ENCODE data around the gene HIP1R.
"Not testable (repeated sequence)": the region's sequence is repeated elsewhere in the genome, so short reads cannot be mapped to it uniquely, and the experiment has no call there.

Gene HIP1R

DNA sequence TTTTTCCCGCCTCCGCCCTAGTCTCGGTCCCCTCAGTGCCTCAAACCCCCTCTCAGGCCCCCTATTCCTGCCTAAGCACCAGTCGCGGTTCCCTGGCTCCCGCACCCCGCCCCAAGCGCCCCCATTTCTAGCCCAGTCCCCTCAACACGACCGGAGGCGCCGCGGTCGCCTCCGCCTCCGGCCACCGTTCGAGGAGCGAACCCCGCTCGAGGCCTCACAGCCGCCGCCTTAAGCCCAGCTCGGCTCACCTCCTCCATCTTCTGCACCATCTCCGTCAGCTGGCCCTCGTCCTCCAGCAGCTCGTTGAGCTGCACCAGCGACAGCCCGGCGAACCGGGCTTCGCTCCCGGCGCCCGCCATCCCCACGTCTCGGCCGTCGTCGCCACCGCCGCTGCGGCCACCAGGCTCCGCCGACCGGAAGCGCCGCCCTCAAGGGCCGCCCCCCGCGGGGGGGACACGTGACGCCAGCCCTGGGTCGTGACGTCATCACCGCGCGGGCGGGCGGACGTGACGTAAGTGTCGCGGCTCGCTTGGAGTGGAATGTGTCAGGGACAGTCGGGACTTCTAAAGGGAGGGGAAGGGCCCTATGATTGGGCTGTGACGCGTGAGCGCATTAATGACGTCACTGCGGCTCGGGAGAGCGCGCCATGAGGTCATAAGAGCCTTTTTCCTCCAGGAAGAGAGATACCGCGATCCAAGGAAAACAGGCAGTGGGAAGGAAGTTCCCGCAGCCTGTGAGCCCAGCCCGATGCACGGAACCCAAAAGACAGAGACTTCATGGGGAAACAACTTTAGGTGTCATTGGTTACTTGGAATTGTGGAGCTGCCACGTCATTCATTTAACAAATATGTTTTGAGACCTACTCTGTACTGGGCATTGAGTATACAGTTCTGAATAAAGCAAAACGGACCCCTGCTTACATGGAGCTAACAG is 60.7 kb downstream of the HIP1R start, which contains the start of gene VPS37B:
Gene VPS37B (minus strand): TSS at position 421 of the 933 bp plus-strand sequence. CDS start 62 bp downstream, at position 359.
- DNase-seq = peak; percentile 90 to 91

DNA sequence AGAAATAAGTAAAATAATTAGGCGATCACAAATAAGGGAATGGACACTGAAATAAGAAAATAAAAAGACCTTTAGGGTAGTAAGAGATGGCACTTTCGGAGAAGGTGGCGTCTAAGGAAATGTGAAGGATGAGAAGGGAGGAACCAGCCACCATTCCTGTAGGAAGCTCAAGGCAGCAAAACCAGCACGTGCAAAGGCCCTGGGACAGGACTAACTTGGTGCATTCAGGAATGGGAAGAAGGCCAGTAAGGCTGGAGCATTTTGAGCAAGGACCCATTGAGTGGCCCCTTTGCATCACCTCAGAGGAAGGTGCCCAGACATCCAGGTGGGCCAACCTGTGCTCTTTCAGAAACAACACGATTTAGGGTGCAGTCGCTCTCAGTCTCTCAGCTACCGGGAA is 61.4 kb downstream of the HIP1R start:
- no peak for DNase-seq

DNA sequence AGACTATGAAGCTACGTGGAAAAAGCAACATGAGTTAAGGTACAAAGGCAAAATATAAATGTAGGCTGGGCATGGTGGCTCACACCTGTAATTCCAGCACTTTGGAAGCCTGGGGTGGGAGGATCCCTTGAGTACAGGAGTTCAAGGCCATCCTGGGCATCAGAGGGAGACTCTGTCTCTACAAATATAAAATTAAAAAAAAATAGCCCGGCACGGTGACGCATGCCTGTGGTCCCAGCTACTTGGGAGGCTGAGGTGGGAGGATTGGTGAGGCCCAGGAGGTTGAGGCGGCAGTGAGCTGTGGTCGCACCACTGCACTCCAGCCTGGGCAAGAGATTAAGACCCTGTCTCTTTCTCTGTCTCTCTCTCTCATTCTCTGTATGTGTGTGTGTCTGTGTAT is 64.6 kb downstream of the HIP1R start:
- no peak for DNase-seq

DNA sequence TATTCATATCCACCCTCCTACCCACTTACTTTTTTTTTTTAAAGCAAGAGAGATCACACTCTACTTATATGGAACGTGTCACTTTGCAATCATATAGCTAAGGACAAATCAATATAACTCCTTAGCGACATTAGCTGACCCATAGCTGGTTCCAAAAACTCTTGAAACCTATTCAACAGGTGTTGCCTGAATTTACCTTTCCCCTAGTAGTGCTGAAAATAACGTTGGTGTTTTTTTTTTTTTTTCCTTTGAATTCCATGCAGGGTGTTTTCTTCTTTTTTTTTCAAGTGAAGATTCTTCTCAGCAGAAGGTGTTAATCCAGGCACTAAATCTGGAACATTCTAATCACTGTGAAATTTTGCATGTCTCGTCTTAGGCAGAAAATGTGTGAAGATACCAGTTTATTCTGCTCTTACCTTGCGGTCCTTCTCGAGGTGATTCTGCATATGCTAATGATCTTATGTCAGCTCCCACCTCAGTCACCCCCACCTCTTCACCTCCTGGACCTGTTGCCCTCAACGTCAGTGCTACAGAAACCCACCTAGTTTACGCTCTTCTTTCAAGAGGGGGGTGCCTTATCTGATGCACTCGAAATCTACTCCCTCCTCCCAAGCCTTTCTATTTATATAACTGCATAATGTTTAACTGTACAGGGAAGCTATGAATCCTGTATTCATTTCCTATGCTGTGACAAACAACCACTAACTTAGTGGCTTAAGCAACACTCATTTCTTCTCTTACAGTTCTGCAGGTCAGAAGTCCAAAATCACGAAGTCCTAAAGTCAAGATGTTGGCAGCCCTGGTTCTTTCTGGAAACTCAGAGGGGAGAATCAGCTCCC is 67.8 kb downstream of the HIP1R start:
- no peak for DNase-seq

DNA sequence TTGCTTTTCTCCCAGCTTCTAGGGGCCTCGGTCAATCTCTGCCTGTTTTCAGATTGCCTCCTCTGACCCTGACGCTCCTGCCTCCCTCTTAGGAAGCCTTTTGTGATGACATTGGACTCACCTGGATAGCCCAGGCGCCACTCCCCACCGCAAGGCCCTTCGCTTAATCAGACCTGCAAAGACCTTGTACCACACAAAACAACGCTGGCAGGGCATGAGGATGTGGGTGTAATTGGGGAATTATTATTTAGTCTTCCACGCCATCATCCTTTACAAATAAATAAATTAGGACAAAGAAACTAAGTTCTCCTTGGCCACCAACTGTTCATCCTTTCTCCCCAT is 68.4 kb downstream of the HIP1R start:
- no peak for DNase-seq

DNA sequence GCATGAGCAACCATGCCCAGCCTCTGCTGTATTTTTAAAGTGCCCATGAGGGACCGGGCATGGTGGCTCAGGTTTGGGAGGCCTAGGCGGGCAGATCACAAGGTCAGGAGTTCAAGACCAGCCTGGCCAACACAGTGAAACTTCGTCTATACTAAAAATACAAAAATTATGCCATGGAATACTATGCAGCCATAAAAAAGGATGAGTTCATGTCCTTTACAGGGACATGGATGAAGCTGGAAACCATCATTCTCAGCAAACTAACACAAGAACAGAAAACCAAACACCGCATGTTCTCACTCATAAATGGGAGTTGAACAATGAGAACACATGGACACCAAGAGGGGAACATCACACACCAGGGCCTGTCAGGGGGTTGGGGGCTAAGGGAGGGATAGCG is 70.0 kb downstream of the HIP1R start:
- DNase-seq = not testable (repeated sequence)

DNA sequence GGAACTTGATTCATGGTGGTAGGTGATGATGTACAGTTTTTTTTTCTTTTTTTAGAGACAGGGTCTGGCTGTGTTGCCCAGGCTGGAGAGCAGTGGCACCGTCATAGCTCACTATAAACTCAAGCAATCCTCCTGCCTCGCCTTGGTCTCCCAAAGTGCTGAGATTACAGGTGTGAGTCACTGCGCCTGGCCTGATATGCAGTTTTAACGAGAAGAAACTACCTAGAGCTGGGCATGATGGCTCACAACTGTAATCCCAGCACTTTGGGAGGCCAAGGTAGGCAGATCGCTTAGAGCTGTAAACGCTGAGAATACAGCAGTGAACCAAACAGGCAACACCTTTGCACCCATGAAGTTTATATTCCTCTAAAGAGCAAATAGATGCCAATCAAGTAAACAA is 73.7 kb downstream of the HIP1R start:
- DNase-seq = no peak

DNA sequence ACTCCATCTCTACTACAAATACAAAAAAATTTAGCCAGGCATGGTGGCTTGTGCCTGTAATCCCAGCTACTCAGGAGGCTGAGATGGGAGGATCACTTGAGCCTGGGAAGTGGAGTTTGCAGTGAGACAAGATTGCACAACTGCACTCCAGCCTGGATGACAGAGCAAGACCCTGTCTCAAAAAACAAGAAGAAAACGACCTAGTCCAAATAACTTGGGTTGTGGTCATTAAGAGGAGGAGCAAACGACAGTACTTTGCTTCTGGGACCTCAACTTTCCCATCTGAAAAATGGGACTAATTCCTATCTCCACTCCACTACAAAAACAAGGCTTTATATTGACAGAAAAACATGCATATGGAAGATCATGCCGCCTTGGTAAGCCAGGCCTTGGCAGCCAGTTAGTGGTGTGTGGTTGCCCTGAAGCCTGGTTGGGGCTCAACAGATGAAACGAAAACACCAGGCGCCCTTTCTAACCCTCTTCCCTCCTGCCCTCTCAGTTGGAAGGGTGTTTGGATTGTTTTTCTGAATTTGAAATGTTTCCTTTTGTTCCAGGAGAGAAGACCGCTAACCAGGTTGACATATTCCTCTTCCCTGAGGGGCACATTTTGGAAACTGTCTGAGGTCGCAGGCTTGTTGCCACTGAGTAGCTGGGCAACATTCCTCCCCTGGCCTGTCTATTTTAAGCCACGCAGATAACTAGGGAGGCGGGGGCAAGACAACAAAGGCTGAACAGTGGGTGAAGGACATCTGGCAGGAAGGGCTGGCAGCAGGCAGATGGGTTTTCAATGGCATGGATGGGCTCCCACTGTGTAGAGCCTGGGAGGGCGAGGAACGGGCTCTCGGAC is 74.4 kb downstream of the HIP1R start:
- DNase-seq = no peak

Measured in activated T-cell treated with anti-CD3 and anti-CD28 coated beads, Interleukin-2, amount 50 U/mL, for 48 hours (primary cell).